AG08395 (cell line): ENCODE measurements around the gene PLXNA1.

ENCODE experiments used
- DNase-seq: peaks from one replicate; pipeline ENCODE4 v3.0.0; 2012; ENCODE audit warnings: mixed read lengths, low spot score

PLXNA1 gene

DNA sequence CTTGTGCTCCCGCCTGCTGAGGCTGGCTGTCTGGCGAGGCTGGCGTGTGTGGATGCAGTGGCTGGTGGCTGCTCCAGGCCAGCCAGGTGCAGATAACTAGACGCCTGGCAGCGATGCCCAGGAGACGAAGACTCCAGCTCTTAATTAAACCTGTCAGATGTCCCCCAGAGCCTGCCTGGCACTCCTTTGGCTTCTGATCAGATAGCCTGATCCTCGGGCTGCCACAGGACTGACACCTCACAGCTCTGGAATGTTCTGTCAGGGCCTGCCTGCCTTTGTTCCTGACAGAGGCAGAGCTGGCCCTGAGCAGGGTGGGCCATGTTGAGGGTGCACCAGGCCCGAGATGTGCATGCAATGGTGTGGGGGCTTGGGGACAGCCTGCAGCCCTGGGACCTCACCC lies 36.5 kb downstream of the PLXNA1 start:
- DNase-seq = peak; percentile 84

DNA sequence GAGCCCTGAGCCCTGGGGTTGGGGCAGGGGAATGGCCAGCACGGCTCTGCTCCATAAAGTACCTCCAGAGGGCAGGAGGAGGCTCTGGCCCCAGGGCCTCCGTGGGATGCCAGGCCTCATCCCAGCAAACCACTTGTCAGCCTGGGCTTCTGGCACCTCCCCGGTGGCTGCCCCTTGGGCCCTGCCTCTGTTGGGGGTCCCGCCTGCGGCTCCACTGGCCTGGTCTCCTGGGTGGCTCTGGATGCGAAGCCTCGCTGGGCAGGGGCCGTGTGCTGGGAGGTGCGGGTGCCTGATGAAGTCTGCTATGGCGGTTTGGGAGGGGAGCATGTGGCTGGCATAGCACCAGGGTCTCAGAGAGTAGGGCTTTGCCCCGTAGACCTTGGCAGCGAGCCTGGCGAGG lies 37.6 kb downstream of the PLXNA1 start:
- no peak for DNase-seq

DNA sequence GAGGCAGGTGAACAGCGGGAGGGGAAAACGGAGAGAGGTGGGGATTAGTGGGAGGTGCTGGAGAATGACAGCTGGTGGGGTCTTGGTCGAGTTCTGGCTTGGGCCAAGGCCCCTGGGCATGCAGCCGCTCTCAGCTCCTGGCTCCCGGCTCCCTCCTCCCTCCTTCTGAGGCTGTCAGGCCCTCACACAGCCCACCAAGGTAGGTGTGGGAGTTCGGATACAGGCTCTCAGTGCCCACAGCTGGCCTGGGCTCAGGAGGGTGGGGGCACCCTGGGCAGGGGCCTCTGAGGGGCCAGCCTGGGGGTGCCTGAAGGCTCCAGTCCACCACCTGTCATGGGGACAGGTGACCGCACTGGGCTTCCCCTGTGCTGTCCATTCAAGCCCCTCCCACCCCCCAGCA lies 39.9 kb downstream of the PLXNA1 start:
- DNase-seq = no peak

DNA sequence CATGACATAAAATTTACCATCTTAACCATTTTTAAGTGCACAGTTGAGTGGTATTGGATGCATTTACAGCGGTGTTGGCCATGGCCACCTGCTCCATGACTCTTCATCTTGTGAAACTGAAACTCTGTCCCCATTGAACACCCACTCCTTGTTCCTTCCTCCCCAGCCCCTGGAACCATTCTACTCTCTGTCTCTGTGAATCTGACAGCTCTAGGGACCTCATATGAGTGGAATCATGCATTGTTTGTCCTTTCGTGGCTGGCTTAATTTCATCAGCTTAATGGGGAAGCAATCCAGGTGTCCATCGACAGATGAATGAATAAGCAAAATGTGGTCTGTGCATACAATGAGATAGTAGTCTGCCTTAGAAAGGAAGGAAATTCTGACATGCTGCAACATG lies 42.5 kb downstream of the PLXNA1 start:
- no peak for DNase-seq

DNA sequence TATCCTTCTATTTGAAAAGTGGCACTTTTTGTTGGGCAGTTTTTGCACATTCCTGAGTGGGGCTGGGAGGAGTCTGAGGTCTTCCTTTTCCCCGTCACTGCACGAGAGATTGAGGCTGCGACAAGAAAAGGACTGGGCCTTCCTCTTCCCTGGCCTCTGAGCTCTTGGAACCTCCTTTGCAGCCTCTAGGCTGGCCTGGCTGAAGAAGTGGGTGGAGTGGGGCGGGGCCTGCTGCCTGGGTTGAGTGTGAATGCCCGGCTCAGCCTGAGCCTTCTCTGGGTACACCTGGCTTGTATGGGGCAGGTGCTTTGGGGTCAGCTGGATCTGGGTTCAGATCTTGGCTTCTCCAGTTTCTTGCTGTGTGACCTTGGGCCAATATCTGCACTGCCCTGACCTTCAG lies 43.1 kb downstream of the PLXNA1 start:
- no peak for DNase-seq

DNA sequence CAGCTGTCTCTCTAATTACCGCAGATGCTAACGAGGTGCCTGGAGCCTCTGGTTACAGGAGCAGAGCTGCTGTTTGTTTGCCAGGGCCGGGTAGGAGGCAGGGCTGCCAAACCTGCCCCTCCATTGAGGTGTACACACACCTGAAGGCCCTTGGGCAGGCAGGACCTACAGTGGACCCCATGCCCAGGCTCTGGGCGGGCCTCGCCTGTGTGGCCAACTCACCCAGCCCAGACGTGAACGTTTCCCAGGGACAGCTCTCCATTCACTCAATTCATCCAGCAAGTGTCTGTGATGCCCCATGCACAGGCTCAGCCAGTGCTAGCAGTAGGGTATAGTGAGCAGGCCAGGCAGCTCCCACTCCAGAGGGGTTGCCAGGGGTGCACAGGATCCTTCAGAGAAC lies 43.7 kb downstream of the PLXNA1 start:
- DNase-seq = no peak

DNA sequence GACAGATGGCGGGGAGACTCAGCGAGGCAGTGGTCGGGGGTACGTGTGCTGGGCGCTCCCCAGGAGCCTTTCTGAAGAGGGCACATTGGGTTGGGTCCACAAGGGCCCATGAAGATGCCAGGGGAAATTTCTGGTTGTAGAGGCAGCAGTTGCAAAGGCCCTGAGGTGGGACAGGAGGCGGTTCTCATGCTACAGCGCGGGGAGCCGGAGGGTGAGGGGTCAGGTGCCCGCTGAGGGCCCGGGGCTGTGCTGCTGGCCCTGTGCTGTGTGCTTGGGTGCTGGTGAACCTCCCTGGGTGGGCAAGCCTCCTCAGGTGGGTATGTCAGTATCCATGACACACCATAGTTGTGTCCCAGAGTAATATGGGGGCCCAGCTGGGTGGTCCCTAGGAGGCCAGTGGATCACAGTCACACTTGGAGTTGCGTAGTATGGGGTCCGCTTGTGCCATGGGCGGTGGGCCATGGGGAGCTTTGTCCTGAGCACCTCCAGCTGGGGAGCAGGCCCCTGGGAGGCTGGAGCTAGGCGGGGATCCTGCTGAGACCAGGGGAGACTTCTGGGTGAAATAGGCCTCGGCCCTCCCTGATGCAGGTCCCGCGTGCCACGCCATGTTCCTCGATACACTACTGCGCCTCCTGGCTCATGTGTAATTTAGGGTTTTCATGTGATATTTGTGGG lies 44.3 kb downstream of the PLXNA1 start:
- no peak for DNase-seq

DNA sequence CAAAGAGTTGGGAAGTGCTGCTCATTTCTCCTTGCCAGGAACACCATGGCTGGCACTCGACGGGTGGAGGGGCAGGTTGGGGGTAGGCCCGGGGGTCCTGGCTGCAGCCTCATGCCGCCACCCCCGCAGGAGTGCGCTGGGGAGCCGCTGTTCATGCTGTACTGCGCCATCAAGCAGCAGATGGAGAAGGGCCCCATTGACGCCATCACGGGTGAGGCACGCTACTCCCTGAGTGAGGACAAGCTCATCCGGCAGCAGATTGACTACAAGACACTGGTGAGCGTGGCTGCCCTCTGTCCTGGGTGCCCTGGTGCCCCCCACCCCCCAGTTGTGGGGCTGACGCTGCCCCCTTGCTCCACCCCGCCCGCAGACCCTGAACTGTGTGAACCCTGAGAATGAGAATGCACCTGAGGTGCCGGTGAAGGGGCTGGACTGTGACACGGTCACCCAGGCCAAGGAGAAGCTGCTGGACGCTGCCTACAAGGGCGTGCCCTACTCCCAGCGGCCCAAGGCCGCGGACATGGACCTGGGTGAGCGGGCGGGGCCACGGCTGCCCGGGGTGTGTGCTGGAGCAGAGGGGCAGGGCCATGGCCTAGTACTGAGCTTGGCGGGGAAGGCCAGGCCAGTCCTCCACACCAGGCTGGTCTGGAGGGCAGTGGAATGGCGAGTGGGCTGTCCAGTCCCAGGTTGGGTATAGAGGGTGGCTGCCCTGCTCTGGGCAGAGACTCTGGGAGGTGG lies 45.1 kb downstream of the PLXNA1 start:
- DNase-seq = no peak

DNA sequence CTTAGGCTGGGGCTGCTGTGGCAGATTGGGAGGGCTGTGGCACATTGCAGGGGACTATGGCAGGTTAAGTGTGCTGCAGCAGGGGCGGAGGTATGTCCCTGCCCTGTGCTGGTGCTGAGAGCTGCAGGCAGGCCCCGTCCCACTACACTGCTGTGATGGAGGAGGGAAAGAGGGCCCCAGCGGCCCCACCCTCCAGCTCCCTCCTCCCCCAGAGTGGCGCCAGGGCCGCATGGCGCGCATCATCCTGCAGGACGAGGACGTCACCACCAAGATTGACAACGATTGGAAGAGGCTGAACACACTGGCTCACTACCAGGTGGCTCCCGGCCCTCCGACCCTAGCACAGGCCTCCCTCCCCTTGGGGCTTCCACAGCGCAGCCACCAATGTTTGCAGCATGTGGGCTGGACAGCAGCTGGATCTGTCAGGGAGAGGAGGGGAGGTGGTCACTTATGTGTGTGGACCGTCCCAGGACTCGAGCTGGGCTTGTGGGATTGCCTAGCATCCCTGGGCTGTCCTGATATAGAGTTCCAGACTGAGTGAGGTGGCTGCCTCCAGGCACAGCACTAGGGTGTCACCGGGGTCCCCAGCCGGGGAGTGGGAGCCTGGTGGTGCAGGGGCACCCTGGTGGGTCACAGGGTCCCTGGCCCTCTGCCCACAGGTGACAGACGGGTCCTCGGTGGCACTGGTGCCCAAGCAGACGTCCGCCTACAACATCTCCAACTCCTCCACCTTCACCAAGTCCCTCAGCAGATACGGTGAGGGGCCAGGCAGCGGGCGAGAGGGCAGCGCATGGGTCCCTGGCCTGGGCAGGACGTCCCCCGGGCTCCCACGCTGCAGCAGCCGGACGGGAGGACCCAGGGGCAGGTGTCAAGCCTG lies 46.1 kb downstream of the PLXNA1 start:
- DNase-seq = no peak

DNA sequence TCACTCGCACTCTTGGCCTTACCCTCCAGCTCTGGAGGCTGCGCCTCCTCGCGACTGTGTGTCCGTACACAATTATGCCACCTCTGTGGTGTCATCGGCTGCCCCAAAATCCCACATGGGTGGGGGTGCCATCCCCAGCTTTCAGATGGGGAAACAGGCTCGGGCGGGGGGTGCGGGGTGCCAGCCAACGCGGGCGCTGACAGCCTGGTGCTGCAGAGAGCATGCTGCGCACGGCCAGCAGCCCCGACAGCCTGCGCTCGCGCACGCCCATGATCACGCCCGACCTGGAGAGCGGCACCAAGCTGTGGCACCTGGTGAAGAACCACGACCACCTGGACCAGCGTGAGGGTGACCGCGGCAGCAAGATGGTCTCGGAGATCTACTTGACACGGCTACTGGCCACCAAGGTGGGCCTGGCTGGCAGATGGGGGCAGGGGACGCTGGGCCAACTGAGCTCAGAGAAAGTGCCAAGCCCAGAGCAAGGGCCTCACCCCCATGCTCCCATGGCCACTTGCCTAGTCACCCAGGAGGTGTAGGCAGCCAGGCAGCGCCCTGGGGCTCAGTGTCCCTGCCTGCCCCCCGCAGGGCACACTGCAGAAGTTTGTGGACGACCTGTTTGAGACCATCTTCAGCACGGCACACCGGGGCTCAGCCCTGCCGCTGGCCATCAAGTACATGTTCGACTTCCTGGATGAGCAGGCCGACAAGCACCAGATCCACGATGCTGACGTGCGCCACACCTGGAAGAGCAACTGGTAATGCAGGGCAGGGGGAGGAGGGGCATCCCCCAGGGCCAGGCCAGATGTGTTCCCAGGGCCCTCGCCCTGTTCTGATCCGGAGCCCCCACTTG lies 47.0 kb downstream of the PLXNA1 start:
- no peak for DNase-seq

DNA sequence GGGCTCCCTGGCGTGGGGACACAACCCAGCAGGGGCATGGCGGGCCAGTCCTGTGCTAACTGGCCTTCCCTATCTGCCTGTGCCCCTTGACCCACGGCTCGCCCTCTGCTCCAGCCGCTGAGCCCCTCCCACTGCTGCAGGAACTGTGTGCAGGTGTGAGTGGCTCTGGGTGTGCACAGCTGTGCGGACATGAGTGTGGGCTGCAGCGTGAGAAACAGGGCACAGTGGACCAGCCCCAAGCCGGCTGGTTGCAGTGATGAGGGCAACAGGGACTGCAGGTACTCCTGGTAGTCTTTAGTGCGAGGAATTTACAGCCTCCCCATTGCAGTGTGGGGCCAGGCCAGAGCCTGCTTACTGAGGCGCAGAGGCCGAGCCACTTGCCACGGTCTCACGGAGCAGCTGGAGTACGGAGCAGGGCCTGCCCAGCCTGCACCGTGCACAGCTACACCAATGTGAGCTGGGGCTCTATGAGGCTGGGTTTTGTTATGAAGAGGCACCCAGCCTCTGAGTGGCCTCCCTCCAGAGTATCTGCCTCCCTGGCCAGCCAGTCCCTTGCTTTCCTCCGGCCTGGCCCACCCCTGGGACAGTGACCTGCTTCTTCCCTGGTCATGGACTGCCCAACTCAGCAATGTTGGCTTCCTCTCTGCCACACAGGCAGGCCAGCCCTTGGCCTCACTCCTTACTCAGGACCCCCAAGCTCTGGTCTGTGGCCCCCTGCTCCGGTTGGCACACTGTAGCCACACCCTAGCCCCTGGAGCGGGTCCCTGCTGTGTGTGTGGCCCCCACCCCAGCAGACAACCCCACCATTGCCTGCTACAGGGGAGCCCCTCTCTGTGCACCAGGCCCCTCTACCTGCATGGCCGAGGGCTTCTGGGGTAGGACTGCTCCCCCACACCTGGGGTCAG lies 47.8 kb downstream of the PLXNA1 start:
- DNase-seq = no peak

DNA sequence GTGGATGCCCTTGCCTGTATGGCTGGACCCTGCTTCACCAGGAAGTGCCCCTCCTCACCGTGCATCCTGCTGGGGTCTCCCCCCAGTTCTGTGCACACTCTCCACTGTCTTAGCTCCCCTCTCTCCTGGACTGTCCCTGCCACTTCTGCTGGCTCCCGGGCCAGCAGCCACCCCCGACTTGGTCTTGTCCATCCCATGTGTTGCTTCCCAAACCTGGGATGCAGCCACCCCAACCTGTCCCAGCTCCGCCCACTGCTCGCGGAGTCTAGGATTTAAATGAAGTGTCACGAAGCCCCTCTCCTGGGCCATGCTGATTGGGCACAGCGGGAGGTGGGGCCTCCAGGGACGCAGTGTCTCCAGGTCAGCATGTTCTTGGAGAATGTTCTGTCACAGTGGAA lies 48.5 kb downstream of the PLXNA1 start:
- no peak for DNase-seq

DNA sequence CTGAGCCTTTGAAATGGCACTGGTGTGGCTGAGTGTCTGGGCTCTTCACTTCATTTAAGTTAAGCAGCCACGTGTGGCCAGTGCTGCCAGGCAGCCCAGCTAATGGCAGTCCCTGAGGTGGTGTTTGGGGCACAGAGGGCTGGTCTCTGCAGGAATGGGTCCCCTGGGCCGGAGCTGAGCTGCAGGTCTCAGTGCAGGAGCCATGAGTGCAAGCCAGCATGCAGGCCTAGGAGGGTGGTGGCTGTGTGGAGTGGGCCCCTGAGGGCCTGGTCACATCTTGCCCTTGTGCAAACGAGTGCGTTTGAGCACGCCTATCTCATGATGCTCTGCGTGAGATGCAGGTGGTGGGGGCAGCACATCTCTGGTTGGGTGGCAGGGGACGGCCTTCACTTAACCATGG lies 48.9 kb downstream of the PLXNA1 start:
- no peak for DNase-seq

DNA sequence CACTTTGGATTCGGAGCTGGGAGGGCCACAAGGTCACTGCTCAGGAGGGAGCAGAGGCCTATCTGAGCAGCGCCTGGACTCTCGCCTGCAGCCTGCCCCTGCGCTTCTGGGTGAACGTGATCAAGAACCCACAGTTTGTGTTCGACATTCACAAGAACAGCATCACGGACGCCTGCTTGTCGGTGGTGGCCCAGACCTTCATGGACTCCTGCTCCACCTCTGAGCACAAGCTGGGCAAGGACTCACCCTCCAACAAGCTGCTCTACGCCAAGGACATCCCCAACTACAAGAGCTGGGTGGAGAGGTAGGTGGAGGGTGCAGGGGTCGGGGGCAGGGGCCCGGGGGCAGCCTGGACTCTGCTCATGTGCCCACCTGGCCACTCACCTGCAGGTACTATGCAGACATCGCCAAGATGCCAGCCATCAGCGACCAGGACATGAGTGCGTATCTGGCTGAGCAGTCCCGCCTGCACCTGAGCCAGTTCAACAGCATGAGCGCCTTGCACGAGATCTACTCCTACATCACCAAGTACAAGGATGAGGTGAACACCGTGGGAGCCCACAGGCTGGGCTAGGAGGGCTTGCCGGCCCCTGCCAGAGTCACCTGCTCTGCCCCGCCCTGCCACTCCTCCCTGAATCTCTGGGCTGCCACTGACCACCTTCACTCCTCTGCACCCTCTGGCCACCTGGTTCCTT lies 49.5 kb downstream of the PLXNA1 start:
- no peak for DNase-seq
